Measurements from ENCODE around the gene ACTMAP.

GRCh38 chr19:40703029-40703755, 47.1 kb downstream of the ACTMAP start:
- no peak for TF ChIP-seq GLIS3 (CRISPR knock-in tag; IDR thresholded peaks at IDR 0.05)
- TF ChIP-seq TSHZ2 (CRISPR knock-in tag; IDR thresholded peaks at IDR 0.05): no peak
- no peak for TF ChIP-seq OSR1 (CRISPR knock-in tag; IDR thresholded peaks at IDR 0.05)
- no peak for TF ChIP-seq ZFP30 (CRISPR knock-in tag; IDR thresholded peaks at IDR 0.05)
- TF ChIP-seq ZC3H10 (CRISPR knock-in tag; IDR thresholded peaks at IDR 0.05): no peak
- TF ChIP-seq CREB5 (CRISPR knock-in tag; IDR thresholded peaks at IDR 0.05; ENCODE audit: low read depth): no peak
- TF ChIP-seq SNAI2 (CRISPR knock-in tag; IDR thresholded peaks at IDR 0.05): no peak
- TF ChIP-seq RARB (CRISPR knock-in tag; IDR thresholded peaks at IDR 0.05): no peak
- no peak for TF ChIP-seq POU6F1 (CRISPR knock-in tag; IDR thresholded peaks at IDR 0.05; ENCODE audit: borderline replicate concordance, low read depth)
- TF ChIP-seq, protein P1, sequence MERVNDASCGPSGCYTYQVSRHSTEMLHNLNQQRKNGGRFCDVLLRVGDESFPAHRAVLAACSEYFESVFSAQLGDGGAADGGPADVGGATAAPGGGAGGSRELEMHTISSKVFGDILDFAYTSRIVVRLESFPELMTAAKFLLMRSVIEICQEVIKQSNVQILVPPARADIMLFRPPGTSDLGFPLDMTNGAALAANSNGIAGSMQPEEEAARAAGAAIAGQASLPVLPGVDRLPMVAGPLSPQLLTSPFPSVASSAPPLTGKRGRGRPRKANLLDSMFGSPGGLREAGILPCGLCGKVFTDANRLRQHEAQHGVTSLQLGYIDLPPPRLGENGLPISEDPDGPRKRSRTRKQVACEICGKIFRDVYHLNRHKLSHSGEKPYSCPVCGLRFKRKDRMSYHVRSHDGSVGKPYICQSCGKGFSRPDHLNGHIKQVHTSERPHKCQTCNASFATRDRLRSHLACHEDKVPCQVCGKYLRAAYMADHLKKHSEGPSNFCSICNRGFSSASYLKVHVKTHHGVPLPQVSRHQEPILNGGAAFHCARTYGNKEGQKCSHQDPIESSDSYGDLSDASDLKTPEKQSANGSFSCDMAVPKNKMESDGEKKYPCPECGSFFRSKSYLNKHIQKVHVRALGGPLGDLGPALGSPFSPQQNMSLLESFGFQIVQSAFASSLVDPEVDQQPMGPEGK (CRISPR knock-in tag; IDR thresholded peaks at IDR 0.05; ENCODE audit: borderline replicate concordance): no peak
- no peak for TF ChIP-seq PPARA (CRISPR knock-in tag; IDR thresholded peaks at IDR 0.05; ENCODE audit: borderline replicate concordance)

Measured in SK-N-SH treated with all-trans-retinoic acid at 6 μM for 48 hours (cell line).